Right renal pelvis (tissue), 4 donors: ENCODE data around the gene NTRK2. TPM values are rescaled to one million over a fixed set of nuclear protein-coding genes. Genes with fewer than 3 reads are reported as not detected.
A peak's percentile ranks its signal among the peaks of the same experiment; 100 is the strongest.

Experiments used
- DNase-seq, 4 donors: peaks; one replicate each; pipeline ENCODE4 v3.0.0-alpha.2; 2013; ENCODE audit warnings: low read depth in 4 of 4, low spot score in 3 of 4, missing footprints in 1 of 4
- polyA plus RNA-seq, 4 donors: library from polyadenylated mRNA; unstranded; fragments of 120-200 nt; gene quantifications; one replicate each; pipeline ENCODE4 v1.2.1, GENCODE V29; 2013; ENCODE audit not compliant: insufficient read length in 4 of 4

The NTRK2 gene
- polyA plus RNA-seq, 4 donors: 94.3 to 117 (median 109) TPM

DNA sequence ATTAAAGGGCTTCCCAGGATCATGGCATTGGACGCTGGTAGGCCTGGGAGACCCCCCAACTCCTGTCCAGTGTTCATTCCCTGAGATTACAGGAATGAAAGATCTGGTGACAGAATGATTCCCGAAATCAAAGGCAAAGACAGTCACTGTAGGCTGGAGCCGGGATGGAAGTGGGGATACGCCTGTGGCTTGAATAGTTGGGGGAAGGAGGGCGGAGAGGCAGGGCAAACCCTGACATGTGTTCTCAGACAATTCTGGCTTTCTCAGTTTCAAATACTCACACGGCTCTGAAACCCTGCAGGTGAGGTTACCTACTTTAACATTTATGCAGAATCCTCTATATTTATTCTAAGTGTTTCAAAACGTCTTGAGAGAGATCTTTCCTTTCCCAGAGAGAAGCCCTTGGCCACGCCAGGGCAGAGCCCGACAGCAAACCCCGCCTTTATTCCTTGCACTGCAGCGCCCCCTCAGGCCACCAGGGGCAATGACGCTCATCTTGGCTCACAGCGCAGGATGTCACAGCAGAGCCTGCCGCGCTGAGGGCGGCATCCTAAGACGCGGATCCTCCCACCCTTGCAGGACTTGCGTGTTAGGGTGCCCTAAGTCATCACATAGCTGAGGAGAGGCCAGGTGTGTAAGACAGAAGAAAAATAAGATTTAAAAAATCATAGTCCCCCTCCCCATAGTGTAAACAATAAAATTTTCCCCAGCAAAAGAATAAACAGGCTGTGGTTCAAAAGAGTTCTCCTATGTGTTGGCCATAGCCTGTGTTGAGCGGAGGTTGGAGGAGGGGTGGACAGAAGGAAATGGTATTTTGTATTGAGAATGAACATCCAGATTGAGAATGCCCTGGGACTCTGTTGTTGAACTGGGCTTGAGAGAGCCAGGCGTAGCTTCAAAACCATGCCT is 284.5 kb downstream of the NTRK2 start:
- DNase-seq: peak; percentile 66 to 73 (median 70)

DNA sequence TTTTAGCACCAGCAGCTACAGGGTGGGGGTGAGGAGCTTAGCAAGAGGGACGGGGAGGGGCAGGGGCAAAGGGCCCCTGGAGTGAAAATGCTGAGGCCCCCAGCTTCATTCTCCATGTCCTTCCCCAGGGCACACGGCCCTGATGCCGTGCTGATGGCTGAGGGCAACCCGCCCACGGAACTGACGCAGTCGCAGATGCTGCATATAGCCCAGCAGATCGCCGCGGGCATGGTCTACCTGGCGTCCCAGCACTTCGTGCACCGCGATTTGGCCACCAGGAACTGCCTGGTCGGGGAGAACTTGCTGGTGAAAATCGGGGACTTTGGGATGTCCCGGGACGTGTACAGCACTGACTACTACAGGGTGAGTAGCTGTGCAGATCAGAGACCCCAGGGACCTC is 285.6 kb downstream of the NTRK2 start:
- DNase-seq: no peak

DNA sequence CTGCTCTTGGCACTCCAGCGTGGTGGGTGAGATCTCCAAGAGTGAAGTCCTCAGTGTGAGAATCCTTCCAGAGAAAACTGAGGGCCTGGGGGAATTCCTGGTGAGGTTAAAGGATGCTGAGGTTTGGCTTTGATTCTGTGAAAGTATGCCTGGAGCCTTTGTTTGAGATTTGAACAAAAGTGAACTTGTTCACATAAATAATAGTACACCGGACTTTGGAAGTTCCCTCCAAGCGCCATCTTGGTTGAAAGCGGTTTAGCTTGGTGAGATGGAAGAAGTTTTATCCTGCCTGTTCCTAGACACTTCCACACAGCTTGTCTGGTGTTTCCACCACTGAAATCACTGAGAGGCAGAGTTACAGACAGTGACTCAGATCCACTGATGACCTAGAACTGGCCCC is 286.4 kb downstream of the NTRK2 start:
- DNase-seq: no peak

DNA sequence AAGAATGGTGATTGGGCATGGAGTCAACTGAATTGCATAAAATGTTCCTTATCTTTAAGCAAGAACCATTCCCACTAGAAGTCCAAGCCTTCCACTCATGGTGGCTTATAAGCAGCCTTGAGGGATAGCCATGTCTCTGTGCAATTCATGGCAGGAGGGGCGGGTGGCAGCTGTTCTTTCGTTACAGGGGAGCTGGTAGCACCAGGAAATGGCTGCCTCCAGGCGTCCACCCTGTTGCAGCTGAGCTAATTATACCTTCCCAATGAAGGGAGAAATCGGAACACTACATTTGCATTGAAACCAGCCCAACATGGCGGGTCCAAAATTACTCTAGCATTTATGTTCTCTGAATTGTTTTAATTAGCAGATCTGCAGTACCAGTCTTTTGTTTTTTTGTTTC is 289.8 kb downstream of the NTRK2 start:
- DNase-seq: no peak

DNA sequence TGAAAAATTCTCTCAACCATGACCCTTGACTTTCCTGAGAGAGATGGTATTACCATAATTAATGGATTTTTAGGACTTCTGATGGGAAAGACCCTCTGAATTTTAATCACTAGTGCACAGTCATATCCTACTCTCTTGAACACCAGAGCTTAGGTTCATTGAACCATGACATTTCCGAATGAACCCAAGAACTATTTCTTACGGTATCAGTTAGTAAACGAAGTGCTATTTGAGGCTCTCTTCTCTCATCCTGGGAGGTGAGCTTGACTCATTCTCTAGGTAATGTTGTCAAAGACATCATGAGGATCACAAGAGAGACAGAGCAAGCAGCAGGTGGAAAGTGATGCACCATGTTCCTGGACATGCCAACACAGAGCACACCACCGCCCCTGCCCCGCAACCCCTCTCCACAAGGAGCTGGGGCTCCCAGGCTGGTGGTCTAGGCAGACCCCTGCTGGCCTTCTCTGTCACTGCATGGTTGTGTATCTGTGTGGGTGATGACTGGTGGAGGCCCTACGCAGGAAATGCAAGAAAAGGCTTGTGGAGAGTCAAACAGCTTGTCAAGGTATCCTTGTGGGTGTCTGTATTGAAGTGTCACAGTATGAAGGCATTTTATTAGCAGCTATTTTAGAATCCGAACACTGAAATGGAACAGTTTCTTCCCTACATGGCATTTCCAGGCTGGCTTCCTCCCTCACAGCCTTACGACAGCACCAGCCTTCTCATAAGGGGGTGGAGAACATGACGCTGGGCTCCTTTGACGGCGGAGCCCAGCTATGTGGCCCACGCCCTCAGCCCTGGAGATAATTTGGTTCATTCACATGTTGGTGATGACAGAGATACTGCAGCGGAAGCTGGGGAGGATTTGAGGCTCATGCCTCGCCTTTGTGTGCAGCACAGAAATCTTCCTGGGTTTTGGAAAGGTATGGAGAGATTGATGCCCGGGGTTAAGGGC is 297.6 kb downstream of the NTRK2 start:
- no peak for DNase-seq

DNA sequence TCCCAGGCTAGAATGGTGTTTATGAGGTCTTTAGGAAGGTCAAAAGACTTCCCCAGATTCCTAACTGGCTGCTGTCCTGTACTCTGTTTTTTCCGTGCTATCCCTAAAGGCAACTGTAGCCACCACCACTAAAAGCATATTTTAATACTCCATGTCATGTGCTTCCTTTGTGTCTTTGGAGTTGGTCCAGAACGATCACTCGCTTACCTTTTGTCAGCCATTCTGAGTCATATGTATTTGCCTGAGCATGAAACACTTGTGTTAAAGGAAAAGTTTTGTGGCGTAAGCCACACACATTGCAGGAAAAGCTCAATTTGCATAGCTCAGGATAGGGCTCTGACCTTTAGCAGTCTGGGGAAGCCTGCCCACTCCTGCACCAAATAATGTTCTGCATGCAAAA is 299.6 kb downstream of the NTRK2 start:
- no peak for DNase-seq

DNA sequence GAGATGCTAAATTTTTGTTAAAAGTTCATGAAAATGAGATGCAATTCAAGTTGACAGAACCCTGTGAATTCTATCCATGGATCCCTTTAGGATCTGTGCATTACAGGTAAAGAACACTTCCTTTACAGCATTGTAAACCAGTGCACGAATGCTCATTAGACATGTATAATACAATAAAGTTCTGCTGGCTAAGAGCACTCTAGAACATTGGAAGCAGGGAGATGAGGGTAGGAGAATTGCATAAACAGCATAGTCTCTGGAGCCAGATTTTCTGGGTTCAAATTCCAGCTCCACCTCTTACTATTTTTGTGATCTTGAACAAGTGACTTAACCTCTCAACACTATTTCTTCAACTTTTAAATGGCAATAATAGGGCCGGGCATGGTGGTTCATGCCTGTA is 300.2 kb downstream of the NTRK2 start:
- DNase-seq: no peak

DNA sequence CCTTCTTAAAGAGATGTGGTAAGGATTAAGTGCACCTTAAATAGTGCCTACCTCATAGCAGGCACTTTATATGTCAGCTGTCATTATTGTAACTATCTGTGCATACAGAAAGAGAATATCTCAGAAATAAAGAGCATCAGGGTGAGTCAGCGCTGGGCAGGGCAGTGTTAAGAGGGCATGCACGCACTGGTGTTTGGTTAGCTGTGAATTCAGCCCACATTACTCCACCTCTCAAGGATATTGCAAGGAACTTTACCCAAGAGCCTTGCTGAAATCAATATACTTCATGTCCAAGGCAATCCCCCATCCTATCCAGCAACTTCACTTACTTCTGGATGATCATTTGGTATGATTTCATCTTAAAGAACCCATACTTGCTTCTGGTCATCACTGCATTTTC is 300.9 kb downstream of the NTRK2 start:
- DNase-seq: no peak

DNA sequence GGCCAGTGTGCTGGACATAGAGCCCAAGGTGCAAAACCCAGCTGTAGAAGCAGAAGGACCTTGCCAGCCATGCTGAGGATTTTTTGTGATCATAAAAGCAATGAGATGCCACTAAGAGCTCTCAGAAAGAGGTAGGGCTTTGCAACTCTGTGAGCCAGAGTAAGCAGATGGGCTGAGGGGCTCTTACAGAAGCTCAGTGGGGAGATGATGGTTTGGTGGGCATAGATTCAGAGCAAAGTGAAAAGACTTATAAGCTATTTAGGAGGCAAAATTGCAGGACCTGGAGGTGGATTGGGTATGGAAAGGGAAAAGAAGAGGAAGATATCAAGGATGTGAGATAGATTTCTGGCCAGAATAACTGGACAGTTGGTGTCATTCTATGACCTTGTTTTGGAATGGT is 302.0 kb downstream of the NTRK2 start:
- DNase-seq: no peak

DNA sequence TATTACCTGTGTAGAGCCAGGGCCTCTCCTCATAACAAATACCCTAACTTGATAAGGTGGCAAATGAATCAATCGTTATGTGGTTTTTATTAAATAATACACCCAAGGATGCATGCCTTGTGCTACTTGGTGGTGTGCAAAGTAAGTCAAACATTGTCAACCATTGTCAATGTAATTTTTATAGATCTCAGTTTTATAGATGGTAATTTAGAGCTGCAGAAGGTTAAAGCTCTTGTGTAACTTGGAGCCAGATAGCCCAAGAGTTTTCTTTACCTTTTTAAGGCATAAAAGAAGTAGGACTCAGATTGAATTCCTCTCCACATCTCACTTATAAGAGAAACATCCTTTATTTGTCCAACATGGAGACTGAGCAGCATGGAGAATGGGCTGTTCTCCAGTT is 304.7 kb downstream of the NTRK2 start:
- no peak for DNase-seq

DNA sequence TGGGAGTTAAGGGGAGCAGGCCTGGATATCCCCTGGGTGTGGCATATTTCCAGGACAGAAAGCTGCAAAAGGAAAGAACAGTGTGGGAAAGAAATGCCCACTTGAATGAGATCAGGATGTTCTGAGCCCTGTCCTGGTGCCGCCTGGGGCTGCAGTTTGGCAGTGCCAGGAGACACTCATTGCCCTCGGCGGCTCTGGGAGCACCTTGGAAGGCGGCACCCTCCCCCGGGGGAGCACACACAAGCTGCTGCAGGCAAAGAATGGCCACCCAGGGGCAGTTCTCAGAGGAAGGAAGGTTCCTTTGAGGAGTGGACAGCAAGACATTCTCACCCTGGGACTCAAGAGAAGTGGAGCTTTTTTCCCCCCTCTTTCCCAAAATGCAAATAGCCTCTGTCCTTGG is 305.3 kb downstream of the NTRK2 start:
- no peak for DNase-seq

DNA sequence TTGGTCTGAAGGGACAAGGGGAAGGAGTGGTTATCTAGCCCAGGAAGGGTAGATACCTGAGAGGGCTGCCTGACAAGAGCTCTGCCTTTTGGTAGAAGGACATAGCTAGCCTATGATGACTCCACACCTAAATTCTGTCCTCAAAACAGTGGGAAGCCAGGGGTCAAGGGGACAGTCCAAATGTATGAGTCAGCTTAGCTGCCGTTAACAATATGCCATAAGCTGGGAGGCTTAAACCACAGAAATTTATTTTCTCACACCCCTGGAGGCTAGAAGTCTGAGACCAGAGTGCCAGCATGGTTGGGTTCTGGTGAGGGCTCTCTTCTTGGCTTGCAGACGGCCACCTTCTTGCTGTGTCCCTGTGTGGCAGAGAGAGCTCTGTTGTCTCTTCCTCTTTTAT is 306.4 kb downstream of the NTRK2 start:
- no peak for DNase-seq

DNA sequence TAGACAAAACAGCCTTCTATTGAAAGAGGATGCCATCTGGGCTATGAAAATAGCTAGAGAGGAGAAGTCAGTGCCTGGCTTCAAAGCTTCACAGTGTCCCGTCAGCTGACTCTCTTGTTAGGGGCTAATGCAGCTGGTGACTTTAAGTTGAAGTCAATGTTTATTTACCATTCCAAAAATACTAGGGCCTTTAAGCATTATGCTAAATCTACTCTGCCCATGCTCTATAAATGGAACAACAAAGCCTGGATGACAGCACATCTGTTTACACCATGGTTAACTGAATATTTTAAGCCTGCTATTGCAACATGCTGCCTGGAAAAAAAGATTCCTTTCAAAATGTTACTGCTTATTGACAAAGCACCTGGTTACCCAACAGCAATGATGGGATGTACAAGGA is 309.1 kb downstream of the NTRK2 start:
- DNase-seq: no peak

DNA sequence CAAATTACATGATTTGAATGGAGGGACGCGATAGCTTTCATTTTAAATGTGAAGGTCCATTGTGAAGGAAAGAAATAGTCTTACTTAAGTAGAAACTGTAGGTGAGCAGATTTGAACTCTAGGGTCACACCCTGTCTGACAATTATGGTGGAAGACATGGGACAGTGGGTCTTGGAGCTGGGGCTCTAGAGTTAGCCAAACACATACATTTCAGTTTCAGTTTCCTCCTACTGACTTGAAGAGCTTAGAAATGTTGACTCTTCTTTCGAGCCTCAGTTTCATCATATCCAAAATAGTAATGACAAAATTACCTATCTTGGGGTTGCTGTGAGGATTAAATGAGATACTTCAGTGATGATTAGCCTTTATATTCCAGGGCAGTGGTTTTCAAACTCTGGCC is 314.2 kb downstream of the NTRK2 start:
- no peak for DNase-seq

DNA sequence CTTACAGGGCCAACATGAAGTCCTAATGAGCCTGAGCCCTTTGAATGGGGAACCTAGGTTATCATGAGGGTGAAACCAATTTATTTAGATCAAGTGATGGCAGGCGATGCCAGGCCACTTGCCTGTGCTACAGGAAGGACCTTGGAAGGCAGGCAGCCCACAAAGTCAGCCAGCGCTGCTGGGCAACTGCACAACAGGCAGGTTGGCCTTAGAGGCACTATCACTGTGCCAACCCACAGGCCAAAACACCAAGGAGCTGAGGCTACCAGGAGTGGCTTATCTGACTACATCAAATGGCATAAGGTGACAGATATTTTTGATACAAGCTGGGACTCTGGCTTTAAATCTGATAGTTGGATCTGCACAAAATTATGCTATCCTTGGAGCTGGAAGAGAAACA is 319.1 kb downstream of the NTRK2 start:
- no peak for DNase-seq

DNA sequence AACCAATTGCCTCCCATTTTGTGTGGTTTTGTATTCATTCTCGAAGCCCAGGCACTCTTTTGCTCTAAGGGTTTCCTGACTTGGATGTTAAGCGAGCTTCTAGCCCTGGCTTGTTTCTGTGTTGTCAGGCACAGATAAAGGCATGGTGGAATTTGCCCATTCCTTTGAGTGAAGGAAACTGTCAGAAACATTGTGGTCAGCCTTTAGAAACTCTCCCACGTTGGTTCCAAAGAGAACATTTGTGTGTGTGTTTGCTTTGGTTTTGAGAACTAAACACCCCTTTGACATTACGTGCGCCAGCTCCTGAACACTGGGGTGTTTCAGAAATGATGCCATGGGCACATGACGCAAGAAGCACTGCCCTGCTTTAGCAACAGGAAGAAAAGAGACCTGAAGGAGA is 320.9 kb downstream of the NTRK2 start:
- no peak for DNase-seq

DNA sequence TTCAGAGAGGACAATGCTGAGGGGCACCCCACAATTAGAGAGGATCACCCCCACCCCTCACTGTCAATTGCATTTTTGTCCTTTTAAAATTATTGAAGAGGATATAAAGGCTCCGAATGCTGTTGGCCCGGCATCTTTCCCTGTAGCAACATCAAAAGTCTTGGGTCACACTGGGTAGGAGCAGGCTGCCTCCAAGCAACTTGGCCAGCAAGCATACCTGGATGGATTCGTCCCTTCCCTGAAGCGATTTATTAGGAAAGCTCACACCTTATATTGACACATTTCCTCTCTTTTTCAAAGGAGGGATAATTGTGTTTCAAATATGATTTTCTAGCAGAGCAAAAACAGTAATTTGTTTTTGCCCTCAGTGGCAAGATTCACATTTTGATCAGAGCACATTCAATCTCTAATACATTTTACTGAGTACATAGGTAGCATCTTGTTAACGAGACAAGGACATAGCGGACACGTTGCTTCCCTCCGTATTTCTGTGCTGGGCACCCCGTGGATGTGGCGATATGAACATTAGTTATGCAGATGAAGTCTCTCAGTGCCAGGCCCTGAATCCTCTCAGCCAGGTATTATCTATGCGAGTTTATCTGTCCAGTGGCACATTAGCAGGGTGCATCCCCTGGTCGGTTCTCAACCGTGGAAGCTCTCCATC is 321.5 kb downstream of the NTRK2 start:
- no peak for DNase-seq

DNA sequence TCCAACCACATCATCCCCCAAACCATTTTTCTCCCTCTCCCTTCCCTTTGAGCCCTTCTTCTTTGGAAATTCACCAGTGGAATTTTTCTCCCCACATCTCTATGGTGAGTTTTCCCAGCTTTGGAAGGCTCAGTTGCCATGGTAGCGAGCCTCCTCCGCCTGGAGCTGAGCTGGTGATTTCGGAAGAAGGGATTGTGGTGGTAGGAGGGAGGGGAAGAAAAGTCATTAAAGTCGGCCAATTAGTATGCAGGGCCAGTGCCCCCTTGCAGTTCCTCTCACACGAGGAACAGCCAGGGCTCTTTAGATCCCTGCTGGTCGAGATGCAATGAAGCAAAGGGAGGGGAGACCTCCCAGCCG is 322.0 kb downstream of the NTRK2 start:
- DNase-seq: no peak

DNA sequence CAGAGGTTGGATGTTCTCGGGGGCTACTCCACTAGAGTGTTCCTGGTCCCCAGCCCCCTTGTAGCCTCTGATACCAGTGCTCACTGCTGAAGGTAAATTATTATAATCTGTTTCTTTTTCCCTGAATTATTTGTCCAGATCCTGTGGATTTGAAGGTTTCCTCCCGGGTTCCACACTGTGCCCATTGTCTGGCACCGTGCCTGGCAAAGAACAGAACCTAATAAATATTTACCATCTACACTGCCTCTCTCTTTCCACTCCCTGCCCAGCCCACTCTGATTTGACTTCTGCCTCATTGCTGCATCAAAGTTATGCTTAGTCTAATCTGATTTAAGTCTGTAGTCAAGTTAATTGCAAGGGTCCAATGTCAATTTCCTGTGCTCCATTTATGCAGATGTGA is 322.9 kb downstream of the NTRK2 start:
- DNase-seq: no peak

DNA sequence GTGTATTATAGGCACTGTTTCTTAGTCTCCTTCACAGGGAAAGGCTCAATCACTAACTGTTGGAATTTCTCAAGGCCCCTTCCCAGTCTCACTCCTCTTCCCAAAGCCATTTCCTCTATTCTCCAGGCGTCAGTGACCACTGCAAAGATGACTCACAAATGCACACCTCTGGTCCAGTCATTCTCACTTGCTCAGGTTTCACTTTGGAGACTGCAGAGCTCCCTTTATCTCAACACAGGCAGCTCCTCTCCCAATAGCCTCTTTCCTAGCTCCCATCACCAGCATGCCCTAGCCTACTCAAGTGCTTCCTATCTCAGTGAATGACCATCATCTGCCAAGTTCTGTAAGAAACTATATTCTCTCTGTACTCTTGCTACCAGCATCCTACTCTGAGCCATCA is 323.6 kb downstream of the NTRK2 start:
- no peak for DNase-seq

DNA sequence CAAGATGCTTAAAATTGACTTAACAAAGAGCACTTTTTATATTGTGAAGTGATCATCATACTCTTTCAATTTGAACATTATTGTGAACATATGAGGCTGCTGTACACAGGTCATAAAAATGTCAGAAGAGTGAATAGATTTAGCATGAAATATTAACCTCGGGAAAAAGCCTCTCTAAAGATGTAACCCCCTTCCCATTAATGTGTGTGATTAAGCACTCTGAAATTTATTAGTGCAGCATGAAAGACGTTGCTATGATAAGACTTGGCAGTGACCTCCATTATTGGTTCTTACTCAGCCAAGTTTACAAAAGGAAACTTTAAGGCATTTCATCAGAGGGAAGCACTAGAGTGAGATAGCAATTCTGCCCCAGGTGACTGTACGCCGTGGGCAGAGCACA is 326.5 kb downstream of the NTRK2 start:
- no peak for DNase-seq
